ENCODE data around the gene SDR42E2. TPM values are rescaled to one million over a fixed set of nuclear protein-coding genes. Genes with fewer than 3 reads are reported as not detected.

Gene SDR42E2
- total RNA-seq, 2 donors from 2014 or later: not detected

- Histone ChIP-seq H3K27ac (peak overlapping the region; percentile 97), H3K36me3 (no peaks in the 10 kb centered on the region), H3K4me3 (peak overlapping the region; percentile 73), H3K4me1 (peaks cover 12% of the 10 kb centered on the region), H3K27me3 (no peaks in the 10 kb centered on the region), H3K9ac (ENCODE audit: low read depth in 2 of 2, low read length in 2 of 2) (peak overlapping the region; percentile 88), H3K9me3 (no peaks in the 10 kb centered on the region)
- peak; percentile 88 for DNase-seq
- intact Hi-C loops (cut with DNase I): no loop called here
- TF ChIP-seq, protein P1, sequence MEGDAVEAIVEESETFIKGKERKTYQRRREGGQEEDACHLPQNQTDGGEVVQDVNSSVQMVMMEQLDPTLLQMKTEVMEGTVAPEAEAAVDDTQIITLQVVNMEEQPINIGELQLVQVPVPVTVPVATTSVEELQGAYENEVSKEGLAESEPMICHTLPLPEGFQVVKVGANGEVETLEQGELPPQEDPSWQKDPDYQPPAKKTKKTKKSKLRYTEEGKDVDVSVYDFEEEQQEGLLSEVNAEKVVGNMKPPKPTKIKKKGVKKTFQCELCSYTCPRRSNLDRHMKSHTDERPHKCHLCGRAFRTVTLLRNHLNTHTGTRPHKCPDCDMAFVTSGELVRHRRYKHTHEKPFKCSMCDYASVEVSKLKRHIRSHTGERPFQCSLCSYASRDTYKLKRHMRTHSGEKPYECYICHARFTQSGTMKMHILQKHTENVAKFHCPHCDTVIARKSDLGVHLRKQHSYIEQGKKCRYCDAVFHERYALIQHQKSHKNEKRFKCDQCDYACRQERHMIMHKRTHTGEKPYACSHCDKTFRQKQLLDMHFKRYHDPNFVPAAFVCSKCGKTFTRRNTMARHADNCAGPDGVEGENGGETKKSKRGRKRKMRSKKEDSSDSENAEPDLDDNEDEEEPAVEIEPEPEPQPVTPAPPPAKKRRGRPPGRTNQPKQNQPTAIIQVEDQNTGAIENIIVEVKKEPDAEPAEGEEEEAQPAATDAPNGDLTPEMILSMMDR (IDR thresholded peaks at IDR 0.05): no peak
These were observed 27.9 kb downstream of the SDR42E2 start for GRCh38 chr16:22190081-22190775.

DNA sequence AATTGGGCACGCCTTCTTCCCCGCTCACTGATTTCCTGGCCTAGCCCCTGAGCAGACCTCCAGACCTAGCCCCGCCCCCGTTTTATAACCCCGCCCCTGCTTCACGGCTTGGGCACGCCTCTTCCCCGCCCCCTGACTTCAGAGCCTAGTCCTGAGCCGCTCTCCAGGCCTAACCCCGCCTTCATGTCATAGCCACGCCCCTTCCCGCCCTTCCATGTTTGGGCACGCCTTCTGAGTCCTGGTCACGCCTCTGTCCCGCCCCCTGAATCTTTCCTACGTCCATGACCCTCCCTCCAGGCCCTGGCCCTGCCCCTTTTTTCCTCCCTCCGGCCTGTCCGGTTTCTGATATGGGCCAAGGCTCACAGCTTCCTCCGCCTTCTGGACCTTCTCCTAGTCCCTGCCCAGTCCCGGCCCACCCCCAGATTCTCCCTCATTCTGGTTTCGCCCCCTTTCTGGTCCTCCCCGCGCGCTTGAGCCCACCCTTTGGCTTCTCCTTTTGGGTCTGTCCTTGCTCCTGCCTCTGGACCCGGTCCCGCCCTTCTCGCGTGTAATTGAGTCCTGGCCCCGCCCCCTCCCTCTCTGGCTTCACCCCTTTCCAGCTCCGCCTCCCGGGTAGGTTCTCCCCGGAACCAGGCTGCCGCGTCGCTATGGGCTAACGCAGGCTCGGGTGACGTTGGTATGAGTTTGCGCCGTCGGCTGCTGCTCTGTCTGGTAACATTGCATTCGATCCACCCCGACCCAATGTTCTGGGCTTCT, 28.6 kb downstream of the SDR42E2 start:
- H3K4me3 ChIP-seq: peak overlapping the region; percentile 32
- peak; percentile 100 for DNase-seq
- no peaks in the 10 kb centered on the region for H3K9me3 ChIP-seq
- peaks cover 12% of the 10 kb centered on the region for H3K4me1 ChIP-seq
- H3K27ac ChIP-seq: peak overlapping the region; percentile 82
- H3K27me3 ChIP-seq: no peaks in the 10 kb centered on the region
- intact Hi-C loops (cut with DNase I): no loop called here
- H3K36me3 ChIP-seq: no peaks in the 10 kb centered on the region
- TF ChIP-seq, protein P1 (IDR thresholded peaks at IDR 0.05): no peak
- peak overlapping the region; percentile 52 to 79 for H3K9ac ChIP-seq (ENCODE audit: low read depth in 2 of 2, low read length in 2 of 2)

DNA sequence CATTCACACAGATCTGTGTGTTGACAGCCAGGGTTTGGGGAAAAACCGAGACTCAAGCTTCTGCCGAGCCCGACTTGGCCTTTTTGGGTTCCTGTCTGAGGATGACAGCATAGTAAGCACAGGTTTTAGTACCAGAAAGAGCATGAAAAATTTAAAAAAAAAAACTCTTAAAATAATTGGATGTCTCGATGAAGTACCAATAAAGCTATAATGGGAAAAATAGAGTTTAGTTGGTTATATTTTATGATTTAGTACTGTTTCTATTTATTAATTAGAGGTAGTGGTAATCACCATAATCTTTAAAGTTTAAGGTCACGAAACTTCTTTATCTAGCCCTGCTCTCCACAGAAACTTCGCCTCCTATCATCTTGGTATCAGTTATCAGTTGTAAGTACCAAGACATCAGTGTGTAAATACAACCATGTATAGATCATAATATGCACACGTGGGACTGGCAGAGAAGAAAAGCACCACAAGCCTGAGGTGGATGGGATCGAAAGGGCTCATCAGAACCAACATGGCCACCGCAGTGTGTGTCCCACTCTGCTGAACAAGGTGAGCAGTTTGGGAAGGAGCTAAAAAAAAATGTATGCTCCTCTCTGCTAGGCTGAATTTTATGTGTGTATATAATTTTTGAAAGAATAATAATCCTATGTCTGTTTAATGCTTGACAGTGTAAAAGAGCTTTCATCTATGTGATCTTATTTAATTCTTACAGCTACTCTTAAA, 29.4 kb downstream of the SDR42E2 start:
- Histone ChIP-seq H3K27me3 (no peaks in the 10 kb centered on the region), H3K4me3 (peak overlapping the region; percentile 32), H3K27ac (peak overlapping the region; percentile 82), H3K9ac (ENCODE audit: low read depth in 2 of 2, low read length in 2 of 2) (peak overlapping the region; percentile 52 to 79), H3K9me3 (no peaks in the 10 kb centered on the region), H3K4me1 (peaks cover 12% of the 10 kb centered on the region), H3K36me3 (no peaks in the 10 kb centered on the region)
- TF ChIP-seq, protein P1 (IDR thresholded peaks at IDR 0.05): no peak
- no peak for DNase-seq
- intact Hi-C loops (cut with DNase I): no loop called here

DNA sequence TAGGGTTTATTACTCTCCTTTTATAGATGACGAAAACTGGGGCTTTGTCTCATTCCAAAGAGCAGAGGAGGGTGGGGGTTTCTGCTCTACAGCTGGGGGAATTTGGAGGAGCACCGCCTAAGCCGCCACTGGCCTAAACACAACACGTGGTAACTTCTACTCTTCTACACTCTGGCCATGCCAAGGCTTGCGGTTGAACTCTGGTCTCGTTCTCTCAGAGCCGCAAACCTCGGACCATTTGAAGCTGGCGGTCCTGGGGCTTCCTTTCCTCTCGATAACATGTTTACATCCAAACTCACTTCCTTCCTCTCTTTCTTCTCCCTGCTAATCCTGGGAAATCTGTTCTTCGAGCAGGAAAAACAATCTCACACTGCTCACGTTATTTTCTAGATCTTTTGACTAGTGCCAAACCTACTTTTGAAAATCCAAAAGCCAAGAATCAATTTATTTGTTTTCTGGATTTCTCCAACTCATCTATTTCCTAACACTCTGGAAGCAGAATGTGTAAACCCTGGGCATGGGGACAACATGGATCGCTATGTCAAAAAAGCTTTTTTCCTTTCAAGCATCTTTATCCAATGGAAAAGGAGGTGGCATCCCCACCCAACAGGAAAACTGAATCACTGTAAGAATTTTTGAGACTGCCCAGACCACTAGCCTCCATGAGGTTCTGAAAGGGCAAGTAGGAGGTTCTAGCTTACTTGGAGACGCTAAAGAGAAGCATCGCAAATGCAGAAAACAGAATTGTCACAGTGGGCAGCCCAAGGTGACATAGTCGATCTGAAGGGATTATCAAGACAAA, 30.2 kb downstream of the SDR42E2 start:
- Histone ChIP-seq H3K4me3 (peak overlapping the region; percentile 32), H3K9ac (ENCODE audit: low read depth in 2 of 2, low read length in 2 of 2) (peak overlapping the region in 1 of 2 donors; percentile 79), H3K27ac (peak overlapping the region; percentile 82), H3K4me1 (peaks cover 12% of the 10 kb centered on the region), H3K9me3 (no peaks in the 10 kb centered on the region), H3K36me3 (no peaks in the 10 kb centered on the region), H3K27me3 (no peaks in the 10 kb centered on the region)
- DNase-seq: peak; percentile 84
- intact Hi-C loops (cut with DNase I): no loop called here
- TF ChIP-seq, protein P1 (IDR thresholded peaks at IDR 0.05): no peak

DNA sequence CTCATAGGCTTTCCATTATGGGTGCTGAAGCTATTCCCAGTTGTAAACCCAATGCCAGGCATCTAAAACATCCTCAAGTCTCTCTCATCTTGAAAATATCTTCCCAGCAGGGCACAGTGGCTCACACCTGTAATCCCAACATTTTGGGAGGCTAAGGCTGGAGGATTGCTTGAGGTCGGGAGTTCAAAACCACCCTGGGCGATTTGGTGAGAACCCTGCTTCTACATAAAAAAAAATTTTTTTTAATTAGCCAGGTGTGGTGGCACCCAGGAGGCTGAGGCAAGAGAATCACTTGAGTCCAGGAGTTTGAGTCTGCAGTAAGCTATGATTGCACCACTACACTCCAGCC, 30.7 kb downstream of the SDR42E2 start:
- H3K9ac ChIP-seq (ENCODE audit: low read depth in 2 of 2, low read length in 2 of 2): no peak overlapping the region
- no peak for DNase-seq
- intact Hi-C loops (cut with DNase I): no loop called here
- peak overlapping the region; percentile 82 for H3K27ac ChIP-seq
- peaks cover 12% of the 10 kb centered on the region for H3K4me1 ChIP-seq
- H3K27me3 ChIP-seq: no peaks in the 10 kb centered on the region
- TF ChIP-seq, protein P1 (IDR thresholded peaks at IDR 0.05): no peak
- no peaks in the 10 kb centered on the region for H3K36me3 ChIP-seq
- no peaks in the 10 kb centered on the region for H3K9me3 ChIP-seq
- no peak overlapping the region for H3K4me3 ChIP-seq

Data from colonic mucosa (tissue), 4 donors.